Measurements from ENCODE around the gene ATP2B2.

- TF ChIP-seq ISL1 (CRISPR knock-in tag; IDR thresholded peaks at IDR 0.05) (no peak), TCF4 (CRISPR knock-in tag; IDR thresholded peaks at IDR 0.05; ENCODE audit: borderline replicate concordance) (no peak), CREB5 (CRISPR knock-in tag; IDR thresholded peaks at IDR 0.05; ENCODE audit: low read depth) (no peak), TSHZ2 (CRISPR knock-in tag; IDR thresholded peaks at IDR 0.05) (no peak), ZNF8 (CRISPR knock-in tag; IDR thresholded peaks at IDR 0.05) (no peak), PATZ1 (CRISPR knock-in tag; IDR thresholded peaks at IDR 0.05; ENCODE audit: borderline replicate concordance) (no peak), ZFP30 (CRISPR knock-in tag; IDR thresholded peaks at IDR 0.05) (no peak), PPARA (CRISPR knock-in tag; IDR thresholded peaks at IDR 0.05; ENCODE audit: borderline replicate concordance) (no peak), ZNF70 (CRISPR knock-in tag; IDR thresholded peaks at IDR 0.05) (no peak), TOX (CRISPR knock-in tag; IDR thresholded peaks at IDR 0.05; ENCODE audit: borderline replicate concordance) (no peak)
Observed at GRCh38 chr3:10493202-10493589, 12.2 kb downstream of the ATP2B2 start.

Data from SK-N-SH treated with all-trans-retinoic acid at 6 μM for 48 hours (cell line).